Hepatocyte (in vitro differentiated cells): Measurements from ENCODE around the gene FAM221B.

ENCODE experiments used
- CTCF ChIP-seq: fragments of 200-600 bp; sonication (generic); IDR thresholded peaks from 2 replicates; pipeline ENCODE4 v1.5.1; 2016; ENCODE audit warnings: antibody characterized with exemption, mild to moderate bottlenecking; ENCODE audit not compliant: poor library complexity
- EZH2phosphoT487 ChIP-seq: fragments of 200-600 bp; sonication (generic); IDR thresholded peaks from one replicate; pipeline ENCODE4 v1.6.1; 2018; ENCODE audit warnings: antibody characterized with exemption, mild to moderate bottlenecking, low read depth, moderate library complexity; ENCODE audit not compliant: unreplicated experiment, severe bottlenecking

DNA sequence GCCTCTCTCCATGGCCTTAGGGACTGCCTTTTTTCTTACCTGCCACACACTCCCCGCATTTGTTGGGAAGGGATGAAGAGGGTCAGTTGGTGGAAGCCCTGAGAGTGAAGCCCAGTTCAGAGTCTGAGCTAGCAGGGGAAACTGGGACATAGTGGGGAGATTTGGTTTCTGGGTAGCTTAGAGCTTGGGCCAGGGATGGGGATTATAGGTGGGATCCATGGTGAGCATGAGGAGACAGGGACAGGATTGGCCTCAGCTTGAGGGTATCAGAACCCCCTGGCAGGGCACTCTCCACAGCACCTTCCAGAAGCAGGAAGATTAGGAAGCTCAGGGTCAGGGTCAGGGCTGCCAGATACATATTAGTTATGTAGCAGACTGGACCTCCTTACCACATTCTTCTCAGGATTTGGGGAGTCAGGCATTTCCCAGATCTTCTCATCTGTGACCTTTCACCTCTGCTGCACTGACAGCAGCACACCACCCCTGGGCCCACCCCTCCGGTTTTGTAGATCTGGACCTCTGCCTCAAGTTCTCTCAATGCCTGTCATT lies 23.8 kb upstream of the FAM221B start:
- no peak for TF ChIP-seq CTCF
- TF ChIP-seq EZH2phosphoT487 = no peak
